Stimulated activated CD4-positive, alpha-beta T cell treated with anti-CD3 and anti-CD28 coated beads, Interleukin-15, amount 100 ng/mL, for 24 hours (primary cell): ENCODE measurements around the gene CMTR1.
A peak's percentile ranks its signal among the peaks of the same experiment; 100 is the strongest.
"Not testable (repeated sequence)": the region's sequence is repeated elsewhere in the genome, so short reads cannot be mapped to it uniquely, and the experiment has no call there.

Experiments
- DNase-seq: peaks from one replicate; pipeline ENCODE4 v3.0.0-alpha.2; 2020

The CMTR1 gene

GRCh38 chr6:37432916-37433656 lies at the start of gene CMTR1:
TSS of gene CMTR1 (plus strand) at chr6:37433221. CDS start at chr6:37435630, 2,409 bp downstream.
- DNase-seq, result peak; percentile 98

- no peak for DNase-seq
Measured at GRCh38 chr6:37388578-37388977, 44.4 kb upstream of the CMTR1 start.

GRCh38 chr6:37389857-37390256 lies 43.2 kb upstream of the CMTR1 start:
- DNase-seq, result no peak

GRCh38 chr6:37391120-37391519 lies 41.9 kb upstream of the CMTR1 start:
- no peak for DNase-seq

GRCh38 chr6:37392821-37393220 lies 40.2 kb upstream of the CMTR1 start:
- no peak for DNase-seq

- DNase-seq, result no peak
Measured at GRCh38 chr6:37393381-37393929, 39.6 kb upstream of the CMTR1 start.

- no peak for DNase-seq
Measured at GRCh38 chr6:37396571-37397180, 36.3 kb upstream of the CMTR1 start.

GRCh38 chr6:37399131-37399530 lies 33.9 kb upstream of the CMTR1 start:
- no peak for DNase-seq

- DNase-seq, result no peak
Measured at GRCh38 chr6:37399795-37400490, 33.1 kb upstream of the CMTR1 start.

- not testable (repeated sequence) for DNase-seq
Measured at GRCh38 chr6:37401658-37402057, 31.4 kb upstream of the CMTR1 start.

GRCh38 chr6:37406726-37407341 lies 26.2 kb upstream of the CMTR1 start:
- no peak for DNase-seq

- no peak for DNase-seq
Measured at GRCh38 chr6:37407948-37408347, 25.1 kb upstream of the CMTR1 start.

- no peak for DNase-seq
Measured at GRCh38 chr6:37409501-37409900, 23.5 kb upstream of the CMTR1 start.

- no peak for DNase-seq
Measured at GRCh38 chr6:37417393-37417792, 15.6 kb upstream of the CMTR1 start.

GRCh38 chr6:37418722-37419121 lies 14.3 kb upstream of the CMTR1 start:
- no peak for DNase-seq

- DNase-seq, result no peak
Measured at GRCh38 chr6:37426058-37426944, 6.7 kb upstream of the CMTR1 start.

GRCh38 chr6:37426945-37427510 lies 6.0 kb upstream of the CMTR1 start:
- no peak for DNase-seq

GRCh38 chr6:37429352-37429750 lies 3.7 kb upstream of the CMTR1 start:
- no peak for DNase-seq

GRCh38 chr6:37432590-37432915 lies 468 bp upstream of the CMTR1 start:
- DNase-seq, result no peak

GRCh38 chr6:37433657-37434271 lies 743 bp downstream of the CMTR1 start:
- DNase-seq, result peak; percentile 64

- no peak for DNase-seq
Measured at GRCh38 chr6:37435373-37435772, 2.4 kb downstream of the CMTR1 start.

GRCh38 chr6:37435816-37436215 lies 2.8 kb downstream of the CMTR1 start:
- no peak for DNase-seq
